Activated CD8-positive, alpha-beta T cell treated with anti-CD3 and anti-CD28 coated beads, Interleukin-2, amount 10 ng/mL, durations not matched to agents 7 days and 5 days (primary cell): ENCODE data around the gene DUOX2. TPM values are rescaled to one million over a fixed set of nuclear protein-coding genes. Genes with fewer than 3 reads are reported as not detected.
"Not testable (repeated sequence)": the region's sequence is repeated elsewhere in the genome, so short reads cannot be mapped to it uniquely, and the experiment has no call there.

ENCODE experiments used
- ATAC-seq: fragments of 150-1000 bp; cut with Tn5 transposase; one replicate; pipeline ENCODE4 v1.10.0; 2021; ENCODE audit warnings: moderate library complexity
- CTCF ChIA-PET: fragments of 350-600 bp; sonication (Branson Sonifier 250); formaldehyde crosslinking; loops from one replicate; lab custom pipeline; 2021; ENCODE audit warnings: antibody characterized with exemption; lab: Charles Lee
- POLR2A ChIA-PET: fragments of 350-600 bp; sonication (Branson Sonifier 250); formaldehyde crosslinking; loops from one replicate; lab custom pipeline; 2021; ENCODE audit warnings: antibody characterized with exemption; lab: Charles Lee
- DNase-seq: peaks from one replicate; pipeline ENCODE4 v3.0.0-alpha.2; 2020
- H3K27ac Mint-ChIP-seq: one replicate; pipeline ENCODE4 v1.8.0; 2021; ENCODE audit warnings: mild to moderate bottlenecking, mixed read lengths
- H3K27me3 Mint-ChIP-seq: one replicate; pipeline ENCODE4 v1.8.0; 2021; ENCODE audit warnings: low read depth, mixed read lengths
- H3K36me3 Mint-ChIP-seq: one replicate; pipeline ENCODE4 v1.8.0; 2021; ENCODE audit warnings: low read depth, mixed read lengths
- H3K4me1 Mint-ChIP-seq: one replicate; pipeline ENCODE4 v1.8.0; 2021; ENCODE audit warnings: low read depth, mixed read lengths
- H3K4me3 Mint-ChIP-seq: one replicate; pipeline ENCODE4 v1.8.0; 2021; ENCODE audit warnings: mild to moderate bottlenecking, mixed read lengths
- H3K9me3 Mint-ChIP-seq: one replicate; pipeline ENCODE4 v1.8.0; 2022; ENCODE audit warnings: mixed read lengths; ENCODE audit not compliant: insufficient read depth
- total RNA-seq, 2 experiments: library from RNA; stranded (reverse); gene quantifications; one replicate each; pipeline ENCODE4 v1.2.3, GENCODE V29; 2021

Gene DUOX2
- total RNA-seq, 2 experiments from 2014 or later, result not detected

DNA sequence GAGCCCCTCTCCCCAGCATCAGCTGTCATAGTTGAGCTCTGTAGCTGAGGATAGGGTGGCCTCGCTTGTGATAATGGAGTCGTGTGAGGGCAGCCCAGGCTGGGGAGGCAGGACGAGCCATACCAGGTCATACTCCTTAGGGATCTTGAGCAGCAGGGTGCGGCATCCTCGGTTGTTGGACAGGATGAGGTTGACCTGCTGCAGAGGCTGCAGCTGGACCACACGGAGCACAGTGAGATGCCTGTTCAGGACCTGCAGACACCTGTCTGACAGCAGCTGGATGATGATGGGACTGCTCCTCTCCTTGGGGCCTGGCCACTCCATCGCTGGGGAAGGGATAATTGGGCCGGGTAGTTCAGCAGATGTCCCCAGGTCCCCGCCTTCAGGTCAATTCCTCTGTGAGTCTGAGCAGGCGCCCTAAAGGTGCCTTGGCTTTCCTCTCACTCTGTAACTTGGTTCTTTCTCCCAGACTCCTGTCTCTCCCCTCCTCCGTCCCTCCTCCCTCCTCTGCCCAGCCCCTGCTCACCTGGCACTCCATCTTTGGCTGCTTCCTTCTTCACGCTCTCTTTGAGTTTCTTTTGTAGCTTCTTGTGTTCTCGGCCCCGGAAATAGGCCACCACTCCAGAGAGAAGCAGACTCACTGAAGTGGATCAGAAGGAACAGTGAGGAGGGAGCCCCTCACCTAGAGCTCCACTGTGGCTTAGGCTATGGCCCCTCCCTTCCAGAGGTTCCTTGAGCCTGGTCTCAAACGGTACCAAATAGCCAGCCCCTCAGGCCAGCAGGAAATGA, 7.8 kb downstream of the DUOX2 start:
- Mint-ChIP-seq H3K36me3 (no peaks in the 10 kb centered on the region), H3K4me1 (no peaks in the 10 kb centered on the region), H3K4me3 (no peak overlapping the region), H3K27me3 (peaks cover 24% of the 10 kb centered on the region), H3K27ac (no peak overlapping the region), H3K9me3 (no peaks in the 10 kb centered on the region)
- DNase-seq (no peak), ATAC-seq (no peak)
- ChIA-PET CTCF (interaction anchor here (4.0 kb wide), 1 partner anchor 12 kb away, joined by 19 read pairs; no protein-coding TSS in a partner anchor), POLR2A (no interaction called here)

DNA sequence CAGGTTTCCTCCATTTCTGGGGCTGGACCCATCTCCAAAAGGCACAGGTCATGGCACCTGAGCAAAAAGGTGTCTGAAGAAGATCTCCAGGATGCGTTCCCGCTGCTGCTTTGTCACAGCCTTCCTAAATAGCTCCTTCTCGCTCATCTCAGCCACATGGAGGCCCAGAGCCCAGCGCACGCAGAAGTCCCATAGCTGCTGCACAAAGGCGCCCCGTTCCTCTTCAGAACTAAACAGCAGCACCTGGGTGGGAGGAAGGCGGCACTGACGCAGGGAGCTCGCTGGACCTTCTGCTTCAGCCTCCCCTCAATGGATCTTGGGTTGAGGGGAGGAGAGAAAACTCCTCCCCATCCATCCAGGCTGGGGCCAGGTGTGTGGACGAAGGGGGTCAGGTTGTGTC, 8.4 kb downstream of the DUOX2 start:
- ChIA-PET POLR2A (no interaction called here), CTCF (interaction anchor here (4.0 kb wide), 1 partner anchor 12 kb away, joined by 19 read pairs; no protein-coding TSS in a partner anchor)
- Mint-ChIP-seq H3K4me3 (no peak overlapping the region), H3K9me3 (no peaks in the 10 kb centered on the region), H3K27me3 (peaks cover 23% of the 10 kb centered on the region), H3K4me1 (no peaks in the 10 kb centered on the region), H3K36me3 (no peaks in the 10 kb centered on the region), H3K27ac (no peak overlapping the region)
- ATAC-seq (no peak), DNase-seq (no peak)

DNA sequence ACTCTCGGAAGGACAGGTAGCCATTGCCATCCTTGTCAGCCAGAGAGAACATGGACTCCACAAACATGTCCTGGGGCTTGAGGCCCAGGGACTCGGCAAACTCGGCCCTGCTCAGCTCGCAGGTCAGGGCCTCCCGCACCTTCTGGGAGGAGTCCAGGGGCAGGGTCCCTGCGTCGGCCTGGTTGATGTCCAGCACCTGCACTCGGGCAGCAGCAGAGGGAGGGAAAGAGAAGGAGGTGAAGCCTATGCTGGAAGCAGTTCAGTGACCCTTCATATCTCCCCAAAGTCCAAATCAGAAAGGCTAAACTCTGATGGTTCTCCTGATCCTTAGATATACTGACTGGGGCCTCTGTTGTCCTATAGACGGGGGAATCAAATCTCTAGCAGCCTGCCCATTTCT, 9.8 kb downstream of the DUOX2 start:
- ATAC-seq, CTCF ChIA-PET, H3K4me1 Mint-ChIP-seq, H3K4me3 Mint-ChIP-seq, H3K36me3 Mint-ChIP-seq, H3K9me3 Mint-ChIP-seq, POLR2A ChIA-PET, H3K27me3 Mint-ChIP-seq, H3K27ac Mint-ChIP-seq, DNase-seq: not testable (repeated sequence)

DNA sequence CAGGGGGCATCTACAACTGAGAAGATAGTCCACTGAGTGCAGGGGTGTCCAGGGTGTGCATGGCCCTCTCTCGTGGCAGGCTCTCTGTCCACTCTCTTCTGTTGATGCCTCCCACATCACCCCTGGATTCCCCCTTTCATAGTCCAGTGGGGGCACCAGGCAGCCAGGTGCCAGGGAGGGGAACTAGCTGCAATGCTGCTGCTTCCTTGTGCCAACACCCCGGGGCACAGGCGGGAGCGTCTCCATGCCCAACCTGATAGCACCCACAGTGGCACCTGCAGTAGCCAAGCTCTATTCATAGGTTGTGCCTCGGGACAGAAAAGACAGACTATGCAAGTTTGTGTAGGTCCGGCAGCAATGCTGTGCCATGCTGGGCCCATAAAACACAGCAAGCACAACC, 11.7 kb downstream of the DUOX2 start:
- POLR2A ChIA-PET, result no interaction called here
- no peak for ATAC-seq
- CTCF ChIA-PET, result interaction anchor here (0.9 kb wide), 1 partner anchor 16 kb away, joined by 4 read pairs; no protein-coding TSS in a partner anchor

DNA sequence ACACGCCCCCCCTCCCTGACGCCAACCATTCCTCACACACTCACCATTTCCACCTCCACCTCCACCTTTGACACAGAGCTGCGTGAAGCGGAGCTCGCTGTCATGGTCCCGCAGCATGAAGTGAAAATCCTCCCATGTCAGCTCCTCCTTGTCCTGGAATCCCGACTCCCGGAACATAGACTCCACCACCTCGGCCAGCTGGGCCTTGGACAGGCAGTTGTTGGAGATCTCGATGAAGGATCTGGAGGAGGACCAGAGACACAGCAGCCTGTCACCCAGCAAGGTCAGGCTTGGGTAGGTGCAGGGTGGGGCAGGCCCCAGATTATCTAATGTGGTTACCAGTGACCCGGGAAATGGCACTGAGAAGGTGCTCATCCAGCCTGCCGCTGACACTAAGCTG, 12.2 kb downstream of the DUOX2 start:
- no peak for DNase-seq
- ChIA-PET POLR2A (no interaction called here), CTCF (interaction anchor here (1.3 kb wide), 1 partner anchor 10 kb away, joined by 3 read pairs; no protein-coding TSS in a partner anchor)
- Mint-ChIP-seq H3K4me3 (no peak overlapping the region), H3K4me1 (no peaks in the 10 kb centered on the region), H3K36me3 (no peaks in the 10 kb centered on the region), H3K9me3 (no peaks in the 10 kb centered on the region), H3K27ac (no peak overlapping the region), H3K27me3 (peaks cover 4% of the 10 kb centered on the region)
- ATAC-seq, result no peak

More for the DNA sequence above, 11.7 kb downstream of the DUOX2 start:
- Mint-ChIP-seq H3K4me1 (no peaks in the 10 kb centered on the region), H3K9me3 (no peaks in the 10 kb centered on the region), H3K4me3 (no peak overlapping the region), H3K27ac (no peak overlapping the region), H3K27me3 (peaks cover 4% of the 10 kb centered on the region), H3K36me3 (no peaks in the 10 kb centered on the region)
- DNase-seq, result no peak

DNA sequence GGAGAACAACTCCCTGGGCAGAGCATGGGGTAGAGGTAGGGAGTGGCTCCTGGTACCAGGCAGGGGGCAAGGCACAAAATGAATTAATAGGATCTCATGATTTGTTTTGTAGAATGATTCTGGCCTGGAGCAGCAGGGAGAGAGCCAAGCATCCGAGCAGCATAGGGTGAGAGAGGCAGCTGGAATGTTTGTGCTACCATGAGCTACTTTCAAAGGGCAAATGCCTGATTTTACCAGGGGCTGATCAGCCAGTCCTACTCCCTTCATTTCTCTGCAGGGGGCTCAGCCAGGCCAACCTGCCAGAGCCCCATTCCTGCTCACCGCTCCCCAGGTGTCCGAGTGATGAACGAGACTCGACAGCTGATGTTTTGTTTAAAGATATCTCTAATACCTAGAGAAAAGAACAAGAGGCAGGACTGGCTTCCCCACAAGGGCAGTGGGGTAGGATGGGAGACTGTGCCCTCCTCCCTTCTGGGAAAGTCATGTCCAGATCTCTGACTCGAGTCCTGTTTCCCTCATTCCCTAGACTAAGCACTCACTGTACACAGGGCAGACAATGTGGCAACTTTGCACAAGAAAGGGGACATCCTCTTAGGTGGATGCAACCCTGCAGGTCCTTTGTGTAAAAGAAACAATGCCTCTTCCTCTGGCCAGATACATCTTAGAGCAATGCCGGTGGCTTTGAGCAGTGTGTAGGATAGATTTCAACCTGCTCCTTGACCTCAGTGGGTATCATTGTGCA, 12.9 kb downstream of the DUOX2 start:
- no peaks in the 10 kb centered on the region for H3K36me3 Mint-ChIP-seq
- CTCF ChIA-PET, result interaction anchor here (0.7 to 1.3 kb wide), 3 partner anchors 11 to 248 kb away, joined by 3 to 4 read pairs (median 3); no protein-coding TSS in a partner anchor
- no peaks in the 10 kb centered on the region for H3K9me3 Mint-ChIP-seq
- no peak overlapping the region for H3K4me3 Mint-ChIP-seq
- POLR2A ChIA-PET, result no interaction called here
- ATAC-seq (no peak), DNase-seq (no peak)
- no peak overlapping the region for H3K27ac Mint-ChIP-seq
- peaks cover 2% of the 10 kb centered on the region for H3K27me3 Mint-ChIP-seq
- no peaks in the 10 kb centered on the region for H3K4me1 Mint-ChIP-seq

DNA sequence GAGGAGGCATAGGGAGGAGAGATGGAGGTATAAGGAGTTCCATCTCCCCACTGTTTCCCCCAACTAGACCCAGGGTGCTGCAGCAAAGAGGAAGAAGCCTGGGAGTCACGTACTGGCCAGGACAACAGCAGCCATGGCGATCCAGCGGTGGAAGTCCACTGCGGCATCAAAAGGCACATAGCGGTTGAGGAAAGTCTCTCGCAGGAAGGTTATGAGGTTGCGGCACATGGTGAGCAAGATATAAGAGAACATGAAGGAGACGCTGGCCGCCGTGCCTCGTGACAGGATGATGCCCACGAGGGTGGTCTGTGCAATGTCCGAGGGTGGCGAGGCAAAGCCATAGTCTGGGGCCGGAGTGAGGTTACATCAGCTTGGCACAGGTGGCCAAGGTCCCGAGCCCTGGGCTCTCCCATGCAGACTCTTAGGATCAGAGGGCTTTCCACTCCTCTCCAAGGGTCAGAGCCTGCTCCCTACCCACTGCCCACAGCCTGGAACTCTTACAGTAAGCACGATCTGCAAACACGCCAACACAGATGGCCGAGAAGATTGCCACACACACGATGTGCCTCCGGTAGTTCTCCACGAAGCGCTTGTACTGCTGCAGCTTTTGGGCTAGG, 14.3 kb downstream of the DUOX2 start:
- Mint-ChIP-seq H3K36me3 (no peaks in the 10 kb centered on the region), H3K27ac (no peak overlapping the region), H3K9me3 (no peaks in the 10 kb centered on the region), H3K4me3 (no peak overlapping the region), H3K4me1 (no peaks in the 10 kb centered on the region), H3K27me3 (no peaks in the 10 kb centered on the region)
- CTCF ChIA-PET, result no interaction called here
- POLR2A ChIA-PET, result no interaction called here
- ATAC-seq, result no peak
- DNase-seq, result no peak

DNA sequence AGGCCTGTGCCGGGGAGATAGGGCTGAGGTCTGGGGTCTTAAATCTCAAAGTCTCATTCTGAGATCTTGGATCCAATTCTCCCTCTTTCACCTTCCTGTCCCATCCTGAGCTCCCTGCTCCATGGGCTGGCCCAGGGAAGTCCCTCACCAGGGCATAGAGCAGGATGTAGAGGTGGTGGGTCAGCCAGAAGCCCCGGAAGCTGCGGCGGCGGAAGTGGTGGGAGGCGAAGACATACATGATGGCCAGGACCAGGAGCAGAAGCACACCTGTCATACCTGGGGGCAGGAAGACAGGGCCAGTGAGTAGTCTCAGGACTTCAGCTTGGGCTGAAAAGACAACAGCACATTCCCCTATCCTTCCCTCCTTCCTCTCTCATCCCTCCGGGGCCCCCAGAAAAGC, 16.5 kb downstream of the DUOX2 start:
- H3K4me3 Mint-ChIP-seq, result no peak overlapping the region
- H3K9me3 Mint-ChIP-seq, result no peaks in the 10 kb centered on the region
- H3K27ac Mint-ChIP-seq, result no peak overlapping the region
- no peaks in the 10 kb centered on the region for H3K4me1 Mint-ChIP-seq
- POLR2A ChIA-PET, result no interaction called here
- H3K27me3 Mint-ChIP-seq, result no peaks in the 10 kb centered on the region
- no peaks in the 10 kb centered on the region for H3K36me3 Mint-ChIP-seq
- CTCF ChIA-PET, result no interaction called here
- no peak for DNase-seq
- no peak for ATAC-seq

DNA sequence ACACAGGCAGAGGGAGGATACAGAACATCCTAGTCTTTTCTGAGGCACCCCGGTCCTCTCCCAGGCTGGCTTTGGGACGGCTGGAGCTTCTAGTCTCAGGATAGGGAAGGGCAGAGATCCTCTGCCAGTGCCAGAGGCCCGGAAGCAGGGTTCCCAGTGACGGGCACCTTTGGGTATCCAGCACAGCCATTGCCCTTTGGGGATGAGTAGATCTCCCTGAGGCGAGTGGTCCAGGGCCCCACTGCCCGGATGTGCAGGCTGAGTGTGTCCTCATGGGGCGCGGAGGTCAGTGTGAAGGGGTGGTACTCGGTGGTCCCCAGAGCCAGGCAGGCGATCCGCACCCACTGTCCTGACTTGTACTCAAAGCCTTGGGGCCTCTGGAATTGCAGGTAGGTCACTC, 18.3 kb downstream of the DUOX2 start:
- H3K9me3 Mint-ChIP-seq, result no peaks in the 10 kb centered on the region
- H3K4me3 Mint-ChIP-seq, result no peak overlapping the region
- no peak overlapping the region for H3K27ac Mint-ChIP-seq
- ChIA-PET CTCF (no interaction called here), POLR2A (no interaction called here)
- peaks cover 9% of the 10 kb centered on the region for H3K27me3 Mint-ChIP-seq
- DNase-seq, result no peak
- H3K36me3 Mint-ChIP-seq, result no peaks in the 10 kb centered on the region
- no peaks in the 10 kb centered on the region for H3K4me1 Mint-ChIP-seq
- no peak for ATAC-seq

DNA sequence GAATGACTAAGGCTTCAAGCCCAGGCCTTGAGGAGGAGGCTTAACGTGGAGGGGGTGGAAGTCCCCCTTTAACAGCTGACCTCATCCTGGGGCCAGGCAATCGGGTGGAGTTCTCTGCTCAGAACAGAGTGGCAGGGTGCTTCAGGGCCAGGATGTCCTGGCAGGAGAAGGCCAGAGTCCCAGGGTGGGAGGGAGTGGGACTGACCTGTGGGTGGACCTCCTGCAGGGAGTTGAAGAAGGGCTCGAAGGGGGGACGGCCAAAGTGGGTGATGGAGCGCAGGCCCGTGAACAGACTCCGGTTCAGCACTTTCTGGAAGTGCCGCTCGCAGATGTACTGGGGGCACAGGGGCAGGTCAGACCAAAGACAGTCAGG, 19.6 kb downstream of the DUOX2 start:
- POLR2A ChIA-PET, result no interaction called here
- Mint-ChIP-seq H3K27me3 (peaks cover 18% of the 10 kb centered on the region), H3K9me3 (no peaks in the 10 kb centered on the region), H3K36me3 (no peaks in the 10 kb centered on the region), H3K4me1 (no peaks in the 10 kb centered on the region), H3K27ac (no peak overlapping the region), H3K4me3 (no peak overlapping the region)
- DNase-seq (no peak), ATAC-seq (no peak)
- CTCF ChIA-PET, result interaction anchor here (2.1 kb wide), 1 partner anchor 24 kb away, joined by 12 read pairs; no protein-coding TSS in a partner anchor

DNA sequence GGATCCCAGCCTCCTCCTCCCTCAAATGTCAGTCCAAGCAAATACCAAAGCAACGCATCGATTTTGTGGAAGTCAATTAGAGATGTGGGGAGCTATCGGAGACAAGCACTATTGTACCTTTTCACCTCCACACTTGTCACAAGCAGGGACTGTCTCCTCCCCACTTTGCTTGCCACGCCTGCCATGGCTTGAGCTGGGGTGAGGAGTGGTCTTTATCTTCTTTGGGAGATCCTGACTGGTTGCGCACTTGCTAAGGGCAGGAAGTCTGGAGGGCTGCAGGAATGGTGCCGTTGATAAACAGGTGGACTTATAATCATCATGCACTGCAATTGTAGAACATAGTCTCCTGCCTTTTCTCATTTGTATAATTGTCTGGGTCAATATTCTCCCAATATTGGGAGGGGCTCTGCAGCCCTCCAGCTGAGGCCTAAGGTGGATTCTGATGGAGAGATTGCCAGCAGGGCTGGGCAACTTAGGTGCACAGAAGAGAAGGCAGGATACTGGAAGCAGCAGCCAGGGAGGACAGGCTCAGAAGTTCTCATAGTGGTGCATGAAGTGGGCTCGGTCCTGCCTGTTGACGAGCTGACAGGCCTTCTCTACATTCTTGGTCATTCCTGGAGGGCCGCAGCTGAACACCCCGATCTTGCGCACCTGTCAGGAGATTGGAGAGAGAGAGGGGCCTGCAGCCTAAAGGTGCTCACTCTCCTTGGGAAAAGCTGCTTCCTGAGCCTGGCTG, 20.2 kb downstream of the DUOX2 start:
- ChIA-PET CTCF (interaction anchor here (2.1 kb wide), 1 partner anchor 24 kb away, joined by 12 read pairs; no protein-coding TSS in a partner anchor), POLR2A (no interaction called here)
- no peak for ATAC-seq
- Mint-ChIP-seq H3K36me3 (no peaks in the 10 kb centered on the region), H3K27ac (no peak overlapping the region), H3K4me1 (no peaks in the 10 kb centered on the region), H3K4me3 (no peak overlapping the region), H3K9me3 (no peaks in the 10 kb centered on the region), H3K27me3 (peaks cover 18% of the 10 kb centered on the region)
- no peak for DNase-seq
